ACC112 (cell line): ENCODE data around the gene ANKRD18B.
A peak's percentile ranks its signal among the peaks of the same experiment; 100 is the strongest.
"Not testable (repeated sequence)": the region's sequence is repeated elsewhere in the genome, so short reads cannot be mapped to it uniquely, and the experiment has no call there.

ENCODE experiments used
- H2AFZ ChIP-seq: fragments of 200-600 bp; sonication (generic); one replicate; pipeline ENCODE4 v1.6.0; 2017; ENCODE audit warnings: antibody characterized with exemption, low read length; ENCODE audit not compliant: unreplicated experiment
- H3K27ac ChIP-seq: fragments of 200-600 bp; sonication (generic); 2 replicates; pipeline ENCODE4 v1.5.1; 2014; ENCODE audit warnings: low read depth, mild to moderate bottlenecking, antibody characterized with exemption, low read length, moderate library complexity
- H3K27me3 ChIP-seq: fragments of 200-600 bp; sonication (generic); 2 replicates; pipeline ENCODE4 v1.6.1; 2014; ENCODE audit warnings: mild to moderate bottlenecking, antibody characterized with exemption, low read length, moderate library complexity, mixed read lengths; ENCODE audit not compliant: insufficient read depth
- H3K36me3 ChIP-seq: fragments of 200-600 bp; sonication (generic); 2 replicates; pipeline ENCODE4 v1.6.1; 2016; ENCODE audit warnings: mild to moderate bottlenecking, antibody characterized with exemption, low read length, moderate library complexity, mixed read lengths; ENCODE audit not compliant: insufficient read depth
- H3K4me1 ChIP-seq: fragments of 200-600 bp; sonication (generic); one replicate; pipeline ENCODE4 v1.6.1; 2016; ENCODE audit warnings: low read length, mixed read lengths; ENCODE audit not compliant: insufficient read depth, unreplicated experiment, control insufficient read depth
- H3K4me3 ChIP-seq: fragments of 200-600 bp; sonication (generic); 2 replicates; pipeline ENCODE4 v1.5.1; 2014; ENCODE audit warnings: mild to moderate bottlenecking, low read depth, low read length
- H3K79me2 ChIP-seq: fragments of 200-600 bp; sonication (generic); one replicate; pipeline ENCODE4 v1.6.0; 2016; ENCODE audit warnings: low read length; ENCODE audit not compliant: control insufficient read depth, unreplicated experiment, insufficient read depth

The ANKRD18B gene

DNA sequence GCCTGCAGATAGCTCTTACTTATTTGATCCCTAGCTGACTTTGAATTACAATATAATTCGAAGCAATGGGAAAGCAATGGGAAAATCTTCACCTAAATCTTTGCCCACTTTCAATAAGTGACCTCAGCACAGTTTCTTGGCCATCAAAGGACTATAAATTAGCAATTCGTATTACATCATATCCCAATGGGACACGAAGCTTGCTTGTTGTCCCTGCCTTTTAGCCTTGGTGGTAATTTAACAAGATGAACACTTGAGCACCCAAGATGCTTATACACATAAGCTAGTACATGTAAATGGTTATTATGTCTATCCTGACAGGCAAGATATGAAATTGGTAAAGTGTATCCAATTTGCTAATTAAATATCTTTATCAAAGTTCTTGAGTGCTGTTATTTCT lies 9.9 kb downstream of the ANKRD18B start:
- H3K4me3 ChIP-seq, H3K79me2 ChIP-seq, H3K27ac ChIP-seq, H2AFZ ChIP-seq, H3K36me3 ChIP-seq, H3K4me1 ChIP-seq, H3K27me3 ChIP-seq: not testable (repeated sequence)

DNA sequence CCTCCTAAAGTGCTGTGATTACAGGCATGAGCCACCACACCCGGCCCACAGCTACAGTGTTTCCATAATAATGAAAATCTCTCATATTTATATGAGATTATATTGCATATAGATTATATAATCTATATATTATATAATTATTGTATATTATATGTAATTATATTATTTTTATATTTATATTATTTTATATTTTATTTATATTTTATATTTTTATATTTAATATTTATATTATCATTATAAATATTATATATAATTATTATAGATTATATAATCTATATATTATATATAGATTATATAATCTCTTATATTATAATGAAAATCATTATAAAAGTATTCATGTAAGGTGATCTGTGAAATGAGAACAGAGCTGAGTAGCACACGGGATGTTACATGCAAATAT lies 11.5 kb downstream of the ANKRD18B start:
- Histone ChIP-seq H3K27me3 (no peaks in the 10 kb centered on the region), H3K36me3 (no peaks in the 10 kb centered on the region), H3K79me2 (no peaks in the 10 kb centered on the region), H3K4me3 (no peak overlapping the region), H3K4me1 (no peaks in the 10 kb centered on the region), H2AFZ (no peak overlapping the region), H3K27ac (peak overlapping the region; percentile 52; the same call in 1 of the 2 replicates)

DNA sequence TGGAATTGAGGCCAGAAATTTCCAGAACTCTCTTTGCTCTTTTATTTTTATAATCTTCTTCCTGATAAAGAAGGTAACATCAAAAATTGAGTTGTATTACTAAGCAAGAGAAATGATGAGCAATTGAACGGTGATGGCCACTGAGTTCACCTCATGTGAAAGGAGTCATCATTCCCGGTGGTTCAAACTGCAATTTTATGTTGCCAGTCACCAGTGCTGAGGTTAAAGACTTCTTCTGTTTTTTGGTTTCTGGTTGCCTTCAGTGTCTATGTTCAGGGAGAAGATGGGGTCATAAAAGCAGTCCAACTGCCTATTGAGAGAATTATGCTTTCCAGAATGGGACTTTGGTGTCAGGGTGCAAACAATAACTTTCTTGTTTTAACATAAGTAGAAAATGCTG lies 19.4 kb downstream of the ANKRD18B start:
- not testable (repeated sequence) for H3K4me1 ChIP-seq, H3K4me3 ChIP-seq, H2AFZ ChIP-seq

DNA sequence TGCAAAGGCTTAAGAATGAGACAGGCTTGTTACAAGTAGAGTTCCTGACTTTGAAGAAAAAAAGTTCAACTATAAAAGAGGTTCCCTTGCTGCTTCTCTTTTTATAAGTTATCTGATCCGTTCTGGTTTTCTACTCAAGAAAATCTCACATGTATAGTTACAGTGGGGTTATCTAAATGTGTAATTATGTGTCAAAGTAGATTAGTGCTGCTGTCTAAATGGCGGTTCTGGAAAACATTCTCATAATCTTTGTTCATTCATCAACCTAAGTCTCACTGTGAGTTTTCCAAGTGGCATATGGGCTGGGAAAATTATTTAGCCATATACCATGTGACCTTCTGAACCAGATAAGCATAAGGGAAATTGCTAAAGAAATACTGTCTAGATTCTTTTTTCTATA lies 21.7 kb downstream of the ANKRD18B start:
- not testable (repeated sequence) for H3K27me3 ChIP-seq, H3K4me3 ChIP-seq, H2AFZ ChIP-seq, H3K27ac ChIP-seq, H3K4me1 ChIP-seq, H3K79me2 ChIP-seq, H3K36me3 ChIP-seq

More for the DNA sequence above, 19.4 kb downstream of the ANKRD18B start:
- not testable (repeated sequence) for H3K36me3 ChIP-seq, H3K27me3 ChIP-seq, H3K79me2 ChIP-seq, H3K27ac ChIP-seq

DNA sequence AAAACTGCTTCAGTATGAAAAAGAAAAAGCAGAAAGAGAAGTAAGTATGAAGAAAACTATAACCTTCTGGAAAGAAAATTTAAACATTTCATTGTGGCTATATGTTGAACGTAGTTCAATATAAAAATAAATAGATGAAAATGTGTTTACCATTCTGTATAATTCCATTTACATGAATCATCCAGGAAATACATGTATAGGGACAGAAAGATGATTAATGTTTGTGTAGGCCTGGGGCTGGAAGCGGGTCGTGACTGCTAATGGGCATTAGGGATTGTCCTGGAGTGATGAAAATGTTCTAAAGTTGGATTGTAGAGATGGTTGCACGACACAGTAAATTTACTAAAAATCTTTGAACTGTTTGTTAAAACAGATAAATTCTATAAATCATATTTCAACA lies 24.8 kb downstream of the ANKRD18B start:
- H2AFZ ChIP-seq, H3K79me2 ChIP-seq, H3K27ac ChIP-seq, H3K4me1 ChIP-seq, H3K27me3 ChIP-seq, H3K4me3 ChIP-seq, H3K36me3 ChIP-seq: not testable (repeated sequence)

DNA sequence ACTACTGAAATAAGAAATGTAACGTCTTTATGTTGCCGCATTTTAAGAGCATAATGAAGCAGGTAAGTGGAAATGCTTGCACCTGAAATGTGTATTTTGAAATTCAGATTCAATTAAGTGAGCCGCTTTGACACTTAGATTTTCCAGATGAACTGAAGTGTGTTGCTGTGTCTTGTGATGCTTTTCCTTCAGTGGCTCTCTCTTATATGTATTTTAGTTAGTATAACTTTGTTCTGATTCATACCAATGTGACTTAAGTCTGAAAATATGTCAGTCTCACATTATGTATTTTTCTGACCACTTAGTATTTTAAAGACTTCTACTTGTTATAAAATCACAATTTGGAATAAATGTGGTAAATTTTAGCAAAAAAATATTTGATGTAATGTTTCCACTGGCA lies 25.4 kb downstream of the ANKRD18B start:
- not testable (repeated sequence) for H2AFZ ChIP-seq, H3K4me1 ChIP-seq, H3K27me3 ChIP-seq, H3K79me2 ChIP-seq, H3K36me3 ChIP-seq, H3K4me3 ChIP-seq
- peak overlapping the region; percentile 56 for H3K27ac ChIP-seq

DNA sequence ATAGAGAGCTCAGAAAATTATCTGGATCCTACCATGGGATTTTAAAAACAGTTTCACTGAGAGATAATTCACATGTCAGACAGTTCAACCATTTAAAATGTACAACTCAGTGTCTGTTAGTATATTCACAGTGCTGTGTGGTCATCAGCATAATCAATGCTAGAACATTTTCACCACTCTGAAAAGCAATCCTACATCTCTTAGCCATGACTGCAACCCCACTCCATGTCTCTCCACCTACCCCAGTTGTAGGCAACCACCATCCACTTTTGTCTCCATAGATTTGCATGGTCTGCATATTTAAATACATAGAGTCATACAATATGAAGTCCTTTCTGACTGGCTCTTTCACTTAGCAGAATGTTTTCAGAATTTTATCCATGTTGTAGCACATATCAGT lies 27.1 kb downstream of the ANKRD18B start:
- H3K79me2 ChIP-seq, H3K4me3 ChIP-seq, H3K4me1 ChIP-seq, H3K36me3 ChIP-seq, H3K27me3 ChIP-seq, H2AFZ ChIP-seq, H3K27ac ChIP-seq: not testable (repeated sequence)

DNA sequence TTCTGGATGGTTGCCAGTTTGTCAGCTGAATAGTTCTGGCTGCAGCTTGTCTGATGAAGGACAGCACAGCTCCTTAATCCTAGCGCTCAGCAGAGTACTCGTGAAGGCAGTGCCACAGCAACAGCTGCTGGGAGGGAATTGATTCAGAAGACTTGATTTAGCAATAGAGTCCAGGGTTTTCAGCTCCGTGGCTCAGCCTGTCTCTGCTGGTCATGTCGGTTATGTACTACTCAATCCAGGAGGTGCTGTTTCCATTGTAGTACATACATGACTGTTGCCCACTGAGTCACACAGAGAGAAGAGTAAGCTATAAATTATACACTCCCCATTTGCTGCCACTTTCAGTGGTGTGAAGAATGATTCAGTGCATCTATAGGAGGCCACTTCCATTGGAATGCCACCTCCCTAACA lies 28.3 kb downstream of the ANKRD18B start:
- H3K36me3 ChIP-seq, H3K4me3 ChIP-seq, H3K27me3 ChIP-seq, H3K79me2 ChIP-seq, H3K4me1 ChIP-seq, H2AFZ ChIP-seq, H3K27ac ChIP-seq: not testable (repeated sequence)

DNA sequence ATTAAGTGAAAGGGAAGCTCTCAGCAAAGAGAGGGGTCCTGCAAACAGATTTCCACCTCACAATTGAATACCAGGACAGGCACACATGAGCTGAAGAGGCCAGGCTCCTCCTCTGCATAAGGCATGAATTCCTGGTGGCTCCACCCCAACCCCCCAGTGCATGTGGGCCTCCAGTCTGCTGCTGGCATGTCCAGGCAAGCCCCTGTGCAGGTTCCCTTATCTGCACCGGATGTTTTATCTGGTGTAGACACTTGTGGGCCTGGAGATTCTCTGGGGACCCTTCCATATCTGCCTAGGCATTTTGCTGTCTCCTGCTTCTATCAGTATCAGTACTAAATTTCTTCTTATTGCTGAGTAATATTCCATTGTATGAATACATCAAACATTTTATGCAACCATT lies 36.2 kb downstream of the ANKRD18B start:
- H3K27me3 ChIP-seq, H3K79me2 ChIP-seq, H3K27ac ChIP-seq, H3K36me3 ChIP-seq, H3K4me1 ChIP-seq, H3K4me3 ChIP-seq, H2AFZ ChIP-seq: not testable (repeated sequence)

DNA sequence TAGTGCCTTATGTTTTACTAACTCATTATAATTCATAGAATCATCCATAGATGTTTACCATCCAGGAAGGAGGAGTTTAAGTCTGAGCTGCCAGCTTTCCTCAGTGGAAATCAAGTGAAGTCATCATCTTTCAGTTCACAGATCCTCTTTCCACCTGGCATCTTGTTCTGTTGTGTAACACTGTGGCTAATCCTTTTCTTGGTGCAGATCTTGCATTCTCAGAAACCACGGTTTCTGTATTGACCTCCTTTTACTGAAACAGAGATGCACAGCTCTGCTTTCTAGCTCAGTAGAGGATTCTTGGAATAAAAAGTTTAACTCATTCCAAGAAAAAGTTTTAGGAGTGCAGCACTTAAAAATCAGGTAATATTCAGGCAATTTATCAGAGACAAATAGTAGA lies 38.1 kb downstream of the ANKRD18B start:
- H3K79me2 ChIP-seq, H3K27me3 ChIP-seq, H3K4me3 ChIP-seq, H2AFZ ChIP-seq, H3K27ac ChIP-seq, H3K36me3 ChIP-seq, H3K4me1 ChIP-seq: not testable (repeated sequence)

DNA sequence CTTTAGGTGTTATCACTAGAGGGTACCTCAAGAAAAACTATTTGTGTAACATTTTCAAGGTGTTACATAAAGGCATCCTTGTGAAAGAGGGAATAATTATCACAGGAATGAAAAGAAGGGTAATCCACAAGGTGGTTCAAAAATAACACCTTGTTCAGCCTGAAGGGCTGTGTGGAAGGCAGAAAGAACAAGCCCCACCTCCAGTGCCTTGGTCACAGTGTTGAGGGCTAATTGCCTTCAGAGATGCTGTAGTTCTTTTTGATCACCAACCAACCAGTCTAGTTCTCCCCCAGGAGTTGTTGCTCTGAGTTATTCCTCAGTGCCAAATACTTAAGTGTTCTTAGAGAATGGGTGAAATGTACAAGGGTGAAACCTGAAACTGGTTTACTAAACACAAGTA lies 43.7 kb downstream of the ANKRD18B start:
- not testable (repeated sequence) for H3K27me3 ChIP-seq, H3K4me3 ChIP-seq, H3K36me3 ChIP-seq, H2AFZ ChIP-seq, H3K4me1 ChIP-seq, H3K27ac ChIP-seq, H3K79me2 ChIP-seq

DNA sequence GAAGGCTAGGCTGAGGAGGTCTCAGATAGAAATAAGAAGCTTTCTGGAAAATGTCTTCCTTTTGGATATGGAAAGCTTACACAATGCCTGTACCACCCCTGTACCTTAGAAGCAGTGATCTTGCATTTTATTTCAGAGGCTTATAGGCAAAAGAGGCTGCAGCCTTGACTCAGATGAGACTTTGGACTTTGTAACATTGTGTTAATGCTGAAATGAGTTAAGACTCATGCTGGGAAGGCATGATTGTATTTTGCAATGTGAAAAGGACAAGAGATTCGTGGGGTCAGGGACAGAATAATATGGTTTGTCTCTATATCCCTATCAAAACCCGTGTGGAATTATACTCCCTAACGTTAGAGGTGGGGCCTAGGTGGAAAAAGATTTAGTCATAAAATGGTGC lies 53.7 kb downstream of the ANKRD18B start:
- not testable (repeated sequence) for H3K4me3 ChIP-seq, H3K27me3 ChIP-seq, H3K27ac ChIP-seq, H2AFZ ChIP-seq, H3K79me2 ChIP-seq, H3K4me1 ChIP-seq, H3K36me3 ChIP-seq
